ENCODE data around the gene CHST11.

DNA sequence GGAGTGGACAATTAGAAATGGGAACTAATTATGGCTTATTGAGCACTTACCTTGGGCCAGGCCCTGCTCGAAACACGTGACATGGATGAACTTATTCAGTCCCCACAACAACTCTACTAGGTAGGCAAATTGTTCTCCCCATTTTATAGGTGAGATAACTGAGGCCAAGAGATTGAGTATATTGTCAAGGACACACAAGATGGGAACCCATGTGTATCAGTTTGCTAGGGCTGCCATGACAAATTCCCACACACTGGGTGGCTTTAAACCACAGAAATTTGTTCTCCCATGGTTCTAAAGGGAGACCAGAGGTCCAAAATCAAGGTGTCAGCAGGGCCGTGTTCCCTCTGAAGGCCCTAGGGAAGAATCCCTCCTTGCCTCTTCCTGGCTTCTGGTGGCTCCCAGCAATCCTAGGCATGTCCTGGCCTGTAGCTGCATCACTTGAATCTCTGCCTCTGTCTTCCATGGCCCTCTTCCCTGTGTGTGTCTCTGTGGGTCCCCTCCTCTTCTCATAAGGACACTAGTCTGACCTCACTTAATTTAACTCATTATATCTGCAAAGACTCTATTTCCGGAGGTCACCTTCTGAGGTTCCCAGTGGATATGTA is 128.8 kb downstream of the CHST11 start:
- no peak for TF ChIP-seq POLR2A (IDR thresholded peaks at IDR 0.05; ENCODE audit: low read length)
- no peak for TF ChIP-seq GATA1 (IDR thresholded peaks at IDR 0.05; ENCODE audit: low read depth, low read length)
